GM23338 (cell line): ENCODE results near the gene IPCEF1. TPM values are rescaled to one million over a fixed set of nuclear protein-coding genes. Genes with fewer than 3 reads are reported as not detected.

ENCODE experiments used
- ATAC-seq: fragments of 200-7000 bp; cut with Tn5 transposase; 3 replicates; pipeline ENCODE4 v1.9.1; 2020
- DNase-seq: peaks from one replicate; pipeline ENCODE4 v3.0.0-alpha.2; 2015; ENCODE audit warnings: low spot score
- H2AFZ ChIP-seq: fragments of 200-600 bp; sonication (generic); 2 replicates; pipeline ENCODE4 v1.8.0; 2016; ENCODE audit warnings: antibody characterized with exemption, mild to moderate bottlenecking, moderate library complexity
- H3F3A ChIP-seq: fragments of 200-600 bp; sonication (generic); replicated peaks from 2 replicates; pipeline ENCODE4 v1.8.0; 2017; ENCODE audit warnings: antibody characterized with exemption, mixed run types, low read depth
- H3K27ac ChIP-seq: fragments of 200-600 bp; sonication (generic); 2 replicates; pipeline ENCODE4 v1.6.1; 2016; ENCODE audit warnings: low read depth
- H3K27me3 ChIP-seq: fragments of 200-600 bp; sonication (generic); 2 replicates; pipeline ENCODE4 v1.8.0; 2016; ENCODE audit warnings: mild to moderate bottlenecking, mixed run types, moderate library complexity; ENCODE audit not compliant: insufficient read depth
- H3K36me3 ChIP-seq: fragments of 200-600 bp; sonication (generic); 2 replicates; pipeline ENCODE4 v1.8.0; 2016; ENCODE audit warnings: mild to moderate bottlenecking; ENCODE audit not compliant: insufficient read depth
- H3K4me1 ChIP-seq: fragments of 200-600 bp; sonication (generic); 2 replicates; pipeline ENCODE4 v1.8.0; 2016; ENCODE audit warnings: mild to moderate bottlenecking, moderate library complexity; ENCODE audit not compliant: insufficient read depth
- H3K4me2 ChIP-seq: fragments of 200-600 bp; sonication (generic); 2 replicates; pipeline ENCODE4 v1.7.1; 2017; ENCODE audit warnings: mixed run types
- H3K4me3 ChIP-seq: fragments of 200-600 bp; sonication (generic); 2 replicates; pipeline ENCODE4 v1.6.1; 2016; ENCODE audit warnings: mixed run types
- H3K79me2 ChIP-seq: fragments of 200-600 bp; sonication (generic); replicated peaks from 2 replicates; pipeline ENCODE4 v1.8.0; 2017; ENCODE audit warnings: mild to moderate bottlenecking; ENCODE audit not compliant: insufficient read depth
- H3K9me2 ChIP-seq: fragments of 200-600 bp; sonication (generic); 2 replicates; pipeline ENCODE4 v1.8.0; 2017; ENCODE audit not compliant: insufficient read depth
- H4K20me1 ChIP-seq: fragments of 200-600 bp; sonication (generic); replicated peaks from 2 replicates; pipeline ENCODE4 v1.8.0; 2017; ENCODE audit warnings: mild to moderate bottlenecking; ENCODE audit not compliant: insufficient read depth
- H3K27ac Mint-ChIP-seq: 2 replicates; pipeline ENCODE4 v1.8.0; 2020; ENCODE audit warnings: inconsistent platforms, mild to moderate bottlenecking, moderate library complexity, mixed read lengths
- H3K27me3 Mint-ChIP-seq: 3 replicates; pipeline ENCODE4 v1.8.0; 2022; ENCODE audit warnings: low read depth, mild to moderate bottlenecking, moderate library complexity, mixed read lengths, inconsistent platforms; ENCODE audit not compliant: insufficient read depth, poor library complexity
- H3K36me3 Mint-ChIP-seq: 3 replicates; pipeline ENCODE4 v1.8.0; 2021; ENCODE audit warnings: low read depth, mild to moderate bottlenecking, inconsistent platforms, moderate library complexity, mixed read lengths
- H3K4me1 Mint-ChIP-seq: 3 replicates; pipeline ENCODE4 v1.8.0; 2020; ENCODE audit warnings: mild to moderate bottlenecking, inconsistent platforms, mixed read lengths
- H3K4me3 Mint-ChIP-seq: 3 replicates; pipeline ENCODE4 v1.8.0; 2021; ENCODE audit warnings: moderate library complexity, mild to moderate bottlenecking, inconsistent platforms, mixed read lengths
- H3K9me3 Mint-ChIP-seq: 3 replicates; pipeline ENCODE4 v1.8.0; 2020; ENCODE audit warnings: moderate library complexity, mild to moderate bottlenecking, inconsistent platforms, mixed read lengths
- EZH2phosphoT487 ChIP-seq: fragments of 200-600 bp; sonication (generic); IDR thresholded peaks from one replicate; pipeline ENCODE4 v1.8.1; 2018; ENCODE audit warnings: antibody characterized with exemption; ENCODE audit not compliant: unreplicated experiment
- POLR2AphosphoS5 ChIP-seq: IDR thresholded peaks from 2 replicates; pipeline ENCODE4 v1.6.1; 2016; ENCODE audit warnings: antibody characterized with exemption, low read depth
- STAT1 ChIP-seq: IDR thresholded peaks from one replicate; pipeline ENCODE4 v1.6.1; 2016; ENCODE audit warnings: antibody characterized with exemption; ENCODE audit not compliant: unreplicated experiment
- ZNF114 ChIP-seq: fragments of 250-450 bp; sonication (Bioruptor Pico); IDR thresholded peaks from 2 replicates; pipeline ENCODE4 v1.5.0; 2020; ENCODE audit warnings: mild to moderate bottlenecking, moderate library complexity
- ZNF462 ChIP-seq: fragments of 250-450 bp; sonication (Bioruptor Pico); IDR thresholded peaks from 2 replicates; pipeline ENCODE4 v1.5.0; 2020; ENCODE audit warnings: mild to moderate bottlenecking, moderate library complexity
- polyA plus RNA-seq: library from polyadenylated mRNA; unstranded; fragments of >200 nt; fragmentation: Nextera tagmentation; extraction: Ambion mirVana; gene quantifications from 2 replicates; pipeline ENCODE4 v1.2.1, GENCODE V29; 2016
- total RNA-seq: library from RNA; depleted of rRNA; stranded (reverse); fragments of >200 nt; shearing (Covaris generic); gene quantifications from 2 replicates; pipeline ENCODE4 v1.2.3, GENCODE V29; 2014

The IPCEF1 gene
- total and polyA plus RNA-seq, 2 experiments from 2014 or later, result 0.15 to 1.8 TPM

- TF ChIP-seq ZNF462 (CRISPR knock-in tag), result no peak
- TF ChIP-seq POLR2AphosphoS5, result no peak
- TF ChIP-seq STAT1, result no peak
Measured at GRCh38 chr6:154353626-154354025, 3.0 kb downstream of the IPCEF1 start (continued).

GRCh38 chr6:154352898-154353585 is 3.6 kb downstream of the IPCEF1 start:
- DNase-seq (no peak), ATAC-seq (no peak)
- Histone ChIP-seq H3F3A (no peaks in the 10 kb centered on the region), H3K4me2 (no peak overlapping the region), H3K27me3 (no peaks in the 10 kb centered on the region), H3K79me2 (no peaks in the 10 kb centered on the region), H3K4me3 (no peak overlapping the region), H4K20me1 (no peaks in the 10 kb centered on the region), H3K4me1 (no peaks in the 10 kb centered on the region), H3K36me3 (no peaks in the 10 kb centered on the region), H2AFZ (peak overlapping the region; percentile 14; the same call in 1 of the 2 replicates), H3K27ac (no peak overlapping the region), H3K9me2 (no peaks in the 10 kb centered on the region)
- Mint-ChIP-seq H3K27me3 (no peaks in the 10 kb centered on the region), H3K4me1 (no peaks in the 10 kb centered on the region), H3K36me3 (no peaks in the 10 kb centered on the region), H3K27ac (no peak overlapping the region), H3K9me3 (no peaks in the 10 kb centered on the region; the same call in 2 of the 3 replicates), H3K4me3 (no peak overlapping the region)
- no peak for TF ChIP-seq ZNF462 (CRISPR knock-in tag)
- no peak for TF ChIP-seq EZH2phosphoT487
- TF ChIP-seq ZNF114 (CRISPR knock-in tag), result no peak
